Mammary epithelial cell (primary cell): ENCODE results near the gene PPAN.

Experiments
- CTCF ChIP-seq, 2 donors: IDR thresholded peaks in 1 of 2; conservative IDR thresholded peaks in 1 of 2; 2 replicates each; pipeline ENCODE4 v1.5.1; 2011 to 2012; ENCODE audit warnings: inconsistent platforms in 2 of 2, low read length in 2 of 2, mild to moderate bottlenecking in 2 of 2, control low read depth in 1 of 2, low read depth in 1 of 2; ENCODE audit not compliant: insufficient read depth in 1 of 2; ENCODE audit errors: extremely low read depth in 1 of 2
- EZH2 ChIP-seq: IDR thresholded peaks from 2 replicates; pipeline ENCODE4 v1.6.1; 2012; ENCODE audit warnings: low read length, inconsistent platforms, borderline replicate concordance

DNA sequence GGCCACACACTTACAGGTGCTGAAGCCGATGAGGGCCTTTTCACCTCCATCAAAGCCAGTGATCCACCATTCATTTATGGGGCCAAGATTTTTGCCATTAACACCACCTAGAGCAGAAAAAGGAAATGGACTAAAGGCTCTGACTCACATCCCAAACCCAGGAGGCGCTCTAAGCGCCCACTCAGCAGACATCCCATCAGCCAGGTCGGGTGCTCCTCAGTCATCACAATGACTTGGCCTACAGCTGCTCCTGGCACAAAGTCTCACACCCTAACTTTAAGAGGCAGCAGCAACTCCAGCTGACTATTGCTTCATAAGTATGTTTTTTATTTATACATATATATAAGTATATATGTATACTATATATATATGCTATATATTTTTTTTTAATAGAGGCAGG lies 49.7 kb downstream of the PPAN start:
- TF ChIP-seq CTCF (conservative IDR thresholded peaks at IDR 0.05 in 1 of 2, IDR thresholded peaks at IDR 0.05 in 1 of 2; ENCODE audit: extremely low read depth in 1 of 2, insufficient read depth in 1 of 2, low read depth in 1 of 2, low read length in 2 of 2) (no peak), EZH2 (no peak)
